GM23248 (cell line): ENCODE measurements around the gene CD52.

Experiments used
- EZH2 ChIP-seq: fragments of 200-600 bp; sonication (generic); IDR thresholded peaks from 2 replicates; pipeline ENCODE4 v1.6.1; 2018; ENCODE audit warnings: antibody characterized with exemption, mild to moderate bottlenecking; ENCODE audit not compliant: insufficient read depth, poor library complexity, severe bottlenecking
- EZH2phosphoT487 ChIP-seq: fragments of 200-600 bp; sonication (generic); IDR thresholded peaks from 2 replicates; pipeline ENCODE4 v1.6.1; 2018; ENCODE audit warnings: antibody characterized with exemption, moderate library complexity, mild to moderate bottlenecking, low read depth; ENCODE audit not compliant: insufficient read depth

GRCh38 chr1:26338670-26339069, 20.9 kb downstream of the CD52 start:
- TF ChIP-seq EZH2 = no peak
- TF ChIP-seq EZH2phosphoT487 = no peak
